Measurements from ENCODE around the gene CALCR.
A peak's percentile ranks its signal among the peaks of the same experiment; 100 is the strongest.

The CALCR gene

GRCh38 chr7:93442478-93443224 lies 131.9 kb downstream of the CALCR start:
- peak in 1 of 2 donors; percentile 19 for DNase-seq

GRCh38 chr7:93435791-93436190 lies 138.7 kb downstream of the CALCR start:
- no peak for DNase-seq

- no peak for DNase-seq
These were observed 142.4 kb downstream of the CALCR start for GRCh38 chr7:93432130-93432529.

GRCh38 chr7:93430917-93431588 lies 143.5 kb downstream of the CALCR start:
- no peak for DNase-seq

- no peak for DNase-seq
These were observed 145.0 kb downstream of the CALCR start for GRCh38 chr7:93429563-93429962.

GRCh38 chr7:93427107-93427506 lies 147.4 kb downstream of the CALCR start:
- no peak for DNase-seq

- DNase-seq = no peak
These were observed 148.3 kb downstream of the CALCR start for GRCh38 chr7:93426155-93426696.

GRCh38 chr7:93414574-93414973 lies 159.9 kb downstream of the CALCR start:
- DNase-seq = no peak

GRCh38 chr7:93409324-93409723 lies 165.2 kb downstream of the CALCR start:
- DNase-seq = no peak

- no peak for DNase-seq
These were observed 167.3 kb downstream of the CALCR start for GRCh38 chr7:93407239-93407638.

- no peak for DNase-seq
These were observed 171.6 kb downstream of the CALCR start for GRCh38 chr7:93402944-93403343.

GRCh38 chr7:93399642-93400041 lies 174.9 kb downstream of the CALCR start:
- no peak for DNase-seq

GRCh38 chr7:93392984-93393383 lies 181.5 kb downstream of the CALCR start:
- DNase-seq = no peak

- no peak for DNase-seq
These were observed 183.9 kb downstream of the CALCR start for GRCh38 chr7:93390660-93391059.

- no peak for DNase-seq
These were observed 192.2 kb downstream of the CALCR start for GRCh38 chr7:93382362-93382761.

- no peak for DNase-seq
These were observed 196.3 kb downstream of the CALCR start for GRCh38 chr7:93378131-93378760.

GRCh38 chr7:93375603-93376002 lies 198.9 kb downstream of the CALCR start:
- no peak for DNase-seq
